ENCODE data around the gene FRMD1.

The FRMD1 gene

DNA sequence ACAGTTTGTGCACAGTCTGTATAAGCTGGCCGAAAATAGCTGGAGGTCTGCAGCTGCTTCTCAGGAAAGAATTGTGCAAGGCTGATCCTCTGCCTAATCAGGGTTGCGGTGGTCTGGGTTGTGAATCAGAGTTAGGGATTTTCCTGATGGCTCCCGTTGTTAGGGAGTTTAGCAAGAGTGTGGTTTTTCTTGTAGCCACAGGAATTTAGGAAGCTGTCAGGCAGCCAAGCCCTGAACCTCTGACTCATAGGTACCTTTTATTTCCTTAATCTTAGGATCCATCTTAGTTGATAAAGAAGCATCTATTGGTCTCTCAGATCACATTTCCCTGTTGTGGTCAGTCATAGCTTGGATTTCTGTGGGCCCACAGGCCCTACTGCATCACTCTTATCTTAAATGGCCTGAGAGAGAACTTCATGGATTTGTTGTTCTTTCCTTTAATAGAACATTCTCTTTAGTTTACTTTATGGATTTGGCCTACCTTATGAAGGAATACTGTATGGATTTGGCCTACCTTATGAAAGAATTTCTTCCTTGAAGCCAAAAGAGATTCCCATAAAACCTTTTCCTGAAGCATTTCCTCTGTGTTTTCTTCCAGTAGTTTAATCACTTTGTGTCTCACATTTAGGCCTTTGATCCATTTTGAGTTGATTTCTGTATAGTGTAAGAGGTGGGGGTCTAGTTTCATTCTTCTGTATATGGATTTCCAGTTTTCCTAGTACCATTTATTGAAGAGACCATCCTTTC lies 71.2 kb downstream of the FRMD1 start (continued):
- TF ChIP-seq, protein P1, sequence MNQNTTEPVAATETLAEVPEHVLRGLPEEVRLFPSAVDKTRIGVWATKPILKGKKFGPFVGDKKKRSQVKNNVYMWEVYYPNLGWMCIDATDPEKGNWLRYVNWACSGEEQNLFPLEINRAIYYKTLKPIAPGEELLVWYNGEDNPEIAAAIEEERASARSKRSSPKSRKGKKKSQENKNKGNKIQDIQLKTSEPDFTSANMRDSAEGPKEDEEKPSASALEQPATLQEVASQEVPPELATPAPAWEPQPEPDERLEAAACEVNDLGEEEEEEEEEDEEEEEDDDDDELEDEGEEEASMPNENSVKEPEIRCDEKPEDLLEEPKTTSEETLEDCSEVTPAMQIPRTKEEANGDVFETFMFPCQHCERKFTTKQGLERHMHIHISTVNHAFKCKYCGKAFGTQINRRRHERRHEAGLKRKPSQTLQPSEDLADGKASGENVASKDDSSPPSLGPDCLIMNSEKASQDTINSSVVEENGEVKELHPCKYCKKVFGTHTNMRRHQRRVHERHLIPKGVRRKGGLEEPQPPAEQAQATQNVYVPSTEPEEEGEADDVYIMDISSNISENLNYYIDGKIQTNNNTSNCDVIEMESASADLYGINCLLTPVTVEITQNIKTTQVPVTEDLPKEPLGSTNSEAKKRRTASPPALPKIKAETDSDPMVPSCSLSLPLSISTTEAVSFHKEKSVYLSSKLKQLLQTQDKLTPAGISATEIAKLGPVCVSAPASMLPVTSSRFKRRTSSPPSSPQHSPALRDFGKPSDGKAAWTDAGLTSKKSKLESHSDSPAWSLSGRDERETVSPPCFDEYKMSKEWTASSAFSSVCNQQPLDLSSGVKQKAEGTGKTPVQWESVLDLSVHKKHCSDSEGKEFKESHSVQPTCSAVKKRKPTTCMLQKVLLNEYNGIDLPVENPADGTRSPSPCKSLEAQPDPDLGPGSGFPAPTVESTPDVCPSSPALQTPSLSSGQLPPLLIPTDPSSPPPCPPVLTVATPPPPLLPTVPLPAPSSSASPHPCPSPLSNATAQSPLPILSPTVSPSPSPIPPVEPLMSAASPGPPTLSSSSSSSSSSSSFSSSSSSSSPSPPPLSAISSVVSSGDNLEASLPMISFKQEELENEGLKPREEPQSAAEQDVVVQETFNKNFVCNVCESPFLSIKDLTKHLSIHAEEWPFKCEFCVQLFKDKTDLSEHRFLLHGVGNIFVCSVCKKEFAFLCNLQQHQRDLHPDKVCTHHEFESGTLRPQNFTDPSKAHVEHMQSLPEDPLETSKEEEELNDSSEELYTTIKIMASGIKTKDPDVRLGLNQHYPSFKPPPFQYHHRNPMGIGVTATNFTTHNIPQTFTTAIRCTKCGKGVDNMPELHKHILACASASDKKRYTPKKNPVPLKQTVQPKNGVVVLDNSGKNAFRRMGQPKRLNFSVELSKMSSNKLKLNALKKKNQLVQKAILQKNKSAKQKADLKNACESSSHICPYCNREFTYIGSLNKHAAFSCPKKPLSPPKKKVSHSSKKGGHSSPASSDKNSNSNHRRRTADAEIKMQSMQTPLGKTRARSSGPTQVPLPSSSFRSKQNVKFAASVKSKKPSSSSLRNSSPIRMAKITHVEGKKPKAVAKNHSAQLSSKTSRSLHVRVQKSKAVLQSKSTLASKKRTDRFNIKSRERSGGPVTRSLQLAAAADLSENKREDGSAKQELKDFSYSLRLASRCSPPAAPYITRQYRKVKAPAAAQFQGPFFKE (tag by site-specific recombination; IDR thresholded peaks at IDR 0.05; ENCODE audit: borderline replicate concordance), result no peak
- TF ChIP-seq, protein P2, sequence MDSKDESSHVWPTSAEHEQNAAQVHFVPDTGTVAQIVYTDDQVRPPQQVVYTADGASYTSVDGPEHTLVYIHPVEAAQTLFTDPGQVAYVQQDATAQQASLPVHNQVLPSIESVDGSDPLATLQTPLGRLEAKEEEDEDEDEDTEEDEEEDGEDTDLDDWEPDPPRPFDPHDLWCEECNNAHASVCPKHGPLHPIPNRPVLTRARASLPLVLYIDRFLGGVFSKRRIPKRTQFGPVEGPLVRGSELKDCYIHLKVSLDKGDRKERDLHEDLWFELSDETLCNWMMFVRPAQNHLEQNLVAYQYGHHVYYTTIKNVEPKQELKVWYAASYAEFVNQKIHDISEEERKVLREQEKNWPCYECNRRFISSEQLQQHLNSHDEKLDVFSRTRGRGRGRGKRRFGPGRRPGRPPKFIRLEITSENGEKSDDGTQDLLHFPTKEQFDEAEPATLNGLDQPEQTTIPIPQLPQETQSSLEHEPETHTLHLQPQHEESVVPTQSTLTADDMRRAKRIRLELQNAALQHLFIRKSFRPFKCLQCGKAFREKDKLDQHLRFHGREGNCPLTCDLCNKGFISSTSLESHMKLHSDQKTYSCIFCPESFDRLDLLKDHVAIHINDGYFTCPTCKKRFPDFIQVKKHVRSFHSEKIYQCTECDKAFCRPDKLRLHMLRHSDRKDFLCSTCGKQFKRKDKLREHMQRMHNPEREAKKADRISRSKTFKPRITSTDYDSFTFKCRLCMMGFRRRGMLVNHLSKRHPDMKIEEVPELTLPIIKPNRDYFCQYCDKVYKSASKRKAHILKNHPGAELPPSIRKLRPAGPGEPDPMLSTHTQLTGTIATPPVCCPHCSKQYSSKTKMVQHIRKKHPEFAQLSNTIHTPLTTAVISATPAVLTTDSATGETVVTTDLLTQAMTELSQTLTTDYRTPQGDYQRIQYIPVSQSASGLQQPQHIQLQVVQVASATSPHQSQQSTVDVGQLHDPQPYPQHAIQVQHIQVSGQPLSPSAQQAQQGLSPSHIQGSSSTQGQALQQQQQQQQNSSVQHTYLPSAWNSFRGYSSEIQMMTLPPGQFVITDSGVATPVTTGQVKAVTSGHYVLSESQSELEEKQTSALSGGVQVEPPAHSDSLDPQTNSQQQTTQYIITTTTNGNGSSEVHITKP (tag by site-specific recombination; IDR thresholded peaks at IDR 0.05), result peak; percentile 66
- 0 out of 2 replicates have a peak, but pooled peaks have one; percentile 30 for TF ChIP-seq ZNF843 (tag by site-specific recombination; IDR thresholded peaks at IDR 0.05)
- TF ChIP-seq, protein P3, sequence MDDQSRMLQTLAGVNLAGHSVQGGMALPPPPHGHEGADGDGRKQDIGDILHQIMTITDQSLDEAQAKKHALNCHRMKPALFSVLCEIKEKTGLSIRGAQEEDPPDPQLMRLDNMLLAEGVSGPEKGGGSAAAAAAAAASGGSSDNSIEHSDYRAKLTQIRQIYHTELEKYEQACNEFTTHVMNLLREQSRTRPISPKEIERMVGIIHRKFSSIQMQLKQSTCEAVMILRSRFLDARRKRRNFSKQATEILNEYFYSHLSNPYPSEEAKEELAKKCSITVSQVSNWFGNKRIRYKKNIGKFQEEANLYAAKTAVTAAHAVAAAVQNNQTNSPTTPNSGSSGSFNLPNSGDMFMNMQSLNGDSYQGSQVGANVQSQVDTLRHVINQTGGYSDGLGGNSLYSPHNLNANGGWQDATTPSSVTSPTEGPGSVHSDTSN (CRISPR knock-in tag; IDR thresholded peaks at IDR 0.05), result no peak
- TF ChIP-seq ZNF266 (tag by site-specific recombination; IDR thresholded peaks at IDR 0.05; ENCODE audit: low read depth), result no peak
- peak; percentile 83 for TF ChIP-seq GFI1B (tag by site-specific recombination; IDR thresholded peaks at IDR 0.05)
- peak; percentile 55; the same call in 1 of the 2 replicates for TF ChIP-seq ZBTB17 (tag by site-specific recombination; IDR thresholded peaks at IDR 0.05)
- peak; percentile 85 for TF ChIP-seq WT1 (tag by site-specific recombination; IDR thresholded peaks at IDR 0.05)
- TF ChIP-seq ZFP37 (tag by site-specific recombination; IDR thresholded peaks at IDR 0.05), result no peak; the same call in 1 of the 2 replicates
- peak; percentile 70 for TF ChIP-seq FEZF1 (tag by site-specific recombination; IDR thresholded peaks at IDR 0.05)
- TF ChIP-seq SETDB1 (IDR thresholded peaks at IDR 0.05; ENCODE audit: insufficient read length, low read length), result peak; percentile 19
- TF ChIP-seq, protein P4, sequence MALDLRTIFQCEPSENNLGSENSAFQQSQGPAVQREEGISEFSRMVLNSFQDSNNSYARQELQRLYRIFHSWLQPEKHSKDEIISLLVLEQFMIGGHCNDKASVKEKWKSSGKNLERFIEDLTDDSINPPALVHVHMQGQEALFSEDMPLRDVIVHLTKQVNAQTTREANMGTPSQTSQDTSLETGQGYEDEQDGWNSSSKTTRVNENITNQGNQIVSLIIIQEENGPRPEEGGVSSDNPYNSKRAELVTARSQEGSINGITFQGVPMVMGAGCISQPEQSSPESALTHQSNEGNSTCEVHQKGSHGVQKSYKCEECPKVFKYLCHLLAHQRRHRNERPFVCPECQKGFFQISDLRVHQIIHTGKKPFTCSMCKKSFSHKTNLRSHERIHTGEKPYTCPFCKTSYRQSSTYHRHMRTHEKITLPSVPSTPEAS (tag by site-specific recombination; IDR thresholded peaks at IDR 0.05), result no peak
- TF ChIP-seq ZNF324 (tag by site-specific recombination; IDR thresholded peaks at IDR 0.05), result no peak; the same call in 1 of the 2 replicates
- TF ChIP-seq MZF1 (tag by site-specific recombination; IDR thresholded peaks at IDR 0.05; ENCODE audit: borderline replicate concordance), result peak; percentile 96
- TF ChIP-seq, protein P5, sequence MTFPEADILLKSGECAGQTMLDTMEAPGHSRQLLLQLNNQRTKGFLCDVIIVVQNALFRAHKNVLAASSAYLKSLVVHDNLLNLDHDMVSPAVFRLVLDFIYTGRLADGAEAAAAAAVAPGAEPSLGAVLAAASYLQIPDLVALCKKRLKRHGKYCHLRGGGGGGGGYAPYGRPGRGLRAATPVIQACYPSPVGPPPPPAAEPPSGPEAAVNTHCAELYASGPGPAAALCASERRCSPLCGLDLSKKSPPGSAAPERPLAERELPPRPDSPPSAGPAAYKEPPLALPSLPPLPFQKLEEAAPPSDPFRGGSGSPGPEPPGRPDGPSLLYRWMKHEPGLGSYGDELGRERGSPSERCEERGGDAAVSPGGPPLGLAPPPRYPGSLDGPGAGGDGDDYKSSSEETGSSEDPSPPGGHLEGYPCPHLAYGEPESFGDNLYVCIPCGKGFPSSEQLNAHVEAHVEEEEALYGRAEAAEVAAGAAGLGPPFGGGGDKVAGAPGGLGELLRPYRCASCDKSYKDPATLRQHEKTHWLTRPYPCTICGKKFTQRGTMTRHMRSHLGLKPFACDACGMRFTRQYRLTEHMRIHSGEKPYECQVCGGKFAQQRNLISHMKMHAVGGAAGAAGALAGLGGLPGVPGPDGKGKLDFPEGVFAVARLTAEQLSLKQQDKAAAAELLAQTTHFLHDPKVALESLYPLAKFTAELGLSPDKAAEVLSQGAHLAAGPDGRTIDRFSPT (tag by site-specific recombination; IDR thresholded peaks at IDR 0.05), result peak; percentile 49; the same call in 1 of the 2 replicates
- TF ChIP-seq ZNF600 (tag by site-specific recombination; IDR thresholded peaks at IDR 0.05), result peak; percentile 94
- peak; percentile 79 for TF ChIP-seq ZNF366 (tag by site-specific recombination; conservative IDR thresholded peaks at IDR 0.05)
- no peak for TF ChIP-seq ZNF529 (tag by site-specific recombination; IDR thresholded peaks at IDR 0.05; ENCODE audit: insufficient replicate concordance)
- TF ChIP-seq ZNF394 (tag by site-specific recombination; IDR thresholded peaks at IDR 0.05; ENCODE audit: borderline replicate concordance), result peak; percentile 63; the same call in 1 of the 2 replicates
